GM13977 (cell line): ENCODE data around the gene ZNRF3.
"Not testable (repeated sequence)": the region's sequence is repeated elsewhere in the genome, so short reads cannot be mapped to it uniquely, and the experiment has no call there.

Experiments used
- DNase-seq: peaks from one replicate; pipeline ENCODE4 v3.0.0; 2012; ENCODE audit warnings: low spot score
- CTCF ChIP-seq: IDR thresholded peaks from 2 replicates; pipeline ENCODE4 v1.5.1; 2012; ENCODE audit warnings: mild to moderate bottlenecking, control low read depth; ENCODE audit not compliant: insufficient read depth; ENCODE audit errors: extremely low read depth, missing control alignments
- in situ Hi-C: fragments of 300-500 bp; cut with MboI; formaldehyde crosslinking; loops from one replicate; pipeline ENCODE4 v1.12.0; 2022; ENCODE audit warnings: low sequenced_read_pairs, low pct_unique_long_range_greater_than_20kb, mixed read lengths, inconsistent platforms; ENCODE audit not compliant: unreplicated experiment

ZNRF3 gene

GRCh38 chr22:28882878-28883656, at the start of gene ZNRF3:
Gene ZNRF3, plus strand, starts transcription at chr22:28883572. Its CDS starts 195 bp downstream, at chr22:28883767.
- DNase-seq = peak; percentile 90
- in situ Hi-C loops = no loop called here
- no peak for TF ChIP-seq CTCF

- no peak for TF ChIP-seq CTCF
- in situ Hi-C loops = no loop called here
- DNase-seq = no peak
These were observed 47.7 kb upstream of the ZNRF3 start for GRCh38 chr22:28835630-28836189.

- TF ChIP-seq CTCF = no peak
- no peak for DNase-seq
- in situ Hi-C loops = no loop called here
These were observed 45.7 kb upstream of the ZNRF3 start for GRCh38 chr22:28837640-28838039.

- TF ChIP-seq CTCF = no peak
- no peak for DNase-seq
- in situ Hi-C loops = no loop called here
These were observed 44.4 kb upstream of the ZNRF3 start for GRCh38 chr22:28838971-28839370.

- DNase-seq = no peak
- no peak for TF ChIP-seq CTCF
- in situ Hi-C loops = no loop called here
These were observed 42.3 kb upstream of the ZNRF3 start for GRCh38 chr22:28841111-28841510.

- no peak for TF ChIP-seq CTCF
- DNase-seq = no peak
- in situ Hi-C loops = no loop called here
These were observed 39.7 kb upstream of the ZNRF3 start for GRCh38 chr22:28843633-28844032.

- in situ Hi-C loops = not testable (repeated sequence)
These were observed 39.1 kb upstream of the ZNRF3 start for GRCh38 chr22:28844277-28844676.

More at GRCh38 chr22:28844277-28844676, 39.1 kb upstream of the ZNRF3 start:
- not testable (repeated sequence) for DNase-seq
